Measurements from ENCODE around the gene USP17L12.
"Not testable (repeated sequence)": the region's sequence is repeated elsewhere in the genome, so short reads cannot be mapped to it uniquely, and the experiment has no call there.

The USP17L12 gene, protein sequence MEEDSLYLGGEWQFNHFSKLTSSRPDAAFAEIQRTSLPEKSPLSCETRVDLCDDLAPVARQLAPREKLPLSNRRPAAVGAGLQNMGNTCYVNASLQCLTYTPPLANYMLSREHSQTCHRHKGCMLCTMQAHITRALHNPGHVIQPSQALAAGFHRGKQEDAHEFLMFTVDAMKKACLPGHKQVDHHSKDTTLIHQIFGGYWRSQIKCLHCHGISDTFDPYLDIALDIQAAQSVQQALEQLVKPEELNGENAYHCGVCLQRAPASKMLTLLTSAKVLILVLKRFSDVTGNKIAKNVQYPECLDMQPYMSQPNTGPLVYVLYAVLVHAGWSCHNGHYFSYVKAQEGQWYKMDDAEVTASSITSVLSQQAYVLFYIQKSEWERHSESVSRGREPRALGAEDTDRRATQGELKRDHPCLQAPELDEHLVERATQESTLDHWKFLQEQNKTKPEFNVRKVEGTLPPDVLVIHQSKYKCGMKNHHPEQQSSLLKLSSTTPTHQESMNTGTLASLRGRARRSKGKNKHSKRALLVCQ

DNA sequence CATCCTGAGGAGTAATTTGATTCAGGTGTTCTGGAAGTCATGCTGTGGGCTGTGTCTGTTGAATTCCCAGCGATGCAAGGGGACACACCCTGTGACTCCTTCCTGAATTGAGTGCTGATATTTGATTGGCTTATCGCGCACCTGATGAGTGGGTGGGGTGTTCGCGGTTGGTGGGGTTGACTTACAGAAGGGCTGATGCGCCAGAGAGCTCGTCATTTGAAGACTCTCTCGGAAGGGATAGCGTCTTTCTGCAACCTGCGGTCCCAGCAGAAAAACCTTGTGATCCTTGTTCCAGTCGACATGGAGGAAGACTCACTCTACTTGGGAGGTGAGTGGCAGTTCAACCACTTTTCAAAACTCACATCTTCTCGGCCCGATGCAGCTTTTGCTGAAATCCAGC, at the start of gene USP17L12:
USP17L12 (plus strand) TSS at position 301 of the 400 bp plus-strand sequence; CDS start at position 301, 0 bp downstream.
- DNase-seq, result not testable (repeated sequence)

- not testable (repeated sequence) for DNase-seq
Measured at GRCh38 chr4:9210357-9210756, 9.6 kb upstream of the USP17L12 start, which contains the start of gene USP17L10. Gene USP17L10 (plus strand): TSS chr4:9210657. CDS start chr4:9210657, 0 bp downstream.

DNA sequence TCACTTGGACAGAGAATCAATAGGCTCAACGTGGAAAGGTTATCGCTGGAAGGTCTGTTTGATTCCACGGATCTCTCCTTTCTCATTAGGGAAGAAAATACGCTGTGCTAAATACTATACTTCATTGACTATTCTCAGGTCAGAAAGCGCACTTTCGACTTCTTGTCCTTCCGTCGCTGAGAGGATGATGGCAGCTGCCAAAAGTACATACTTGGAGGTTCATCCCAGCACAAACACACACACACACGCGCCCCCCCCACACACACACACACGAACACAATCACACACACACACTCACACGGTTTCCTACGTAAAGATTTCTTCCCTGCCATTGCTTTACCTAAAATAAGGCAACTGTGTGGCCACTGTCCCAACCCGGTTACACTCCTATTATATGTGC, 5.3 kb upstream of the USP17L12 start:
- DNase-seq, result not testable (repeated sequence)

DNA sequence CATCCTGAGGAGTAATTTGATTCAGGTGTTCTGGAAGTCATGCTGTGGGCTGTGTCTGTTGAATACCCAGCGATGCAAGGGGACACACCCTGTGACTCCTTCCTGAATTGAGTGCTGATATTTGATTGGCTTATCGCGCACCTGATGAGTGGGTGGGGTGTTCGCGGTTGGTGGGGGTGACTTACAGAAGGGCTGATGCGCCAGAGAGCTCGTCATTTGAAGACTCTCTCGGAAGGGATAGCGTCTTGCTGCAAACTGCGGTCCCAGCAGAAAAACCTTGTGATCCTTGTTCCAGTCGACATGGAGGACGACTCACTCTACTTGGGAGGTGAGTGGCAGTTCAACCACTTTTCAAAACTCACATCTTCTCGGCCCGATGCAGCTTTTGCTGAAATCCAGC, 4.8 kb upstream of the USP17L12 start, which contains the start of gene USP17L11:
USP17L11 (plus strand) TSS at position 301 of the 400 bp plus-strand sequence; CDS start at position 301, 0 bp downstream.
- not testable (repeated sequence) for DNase-seq

DNA sequence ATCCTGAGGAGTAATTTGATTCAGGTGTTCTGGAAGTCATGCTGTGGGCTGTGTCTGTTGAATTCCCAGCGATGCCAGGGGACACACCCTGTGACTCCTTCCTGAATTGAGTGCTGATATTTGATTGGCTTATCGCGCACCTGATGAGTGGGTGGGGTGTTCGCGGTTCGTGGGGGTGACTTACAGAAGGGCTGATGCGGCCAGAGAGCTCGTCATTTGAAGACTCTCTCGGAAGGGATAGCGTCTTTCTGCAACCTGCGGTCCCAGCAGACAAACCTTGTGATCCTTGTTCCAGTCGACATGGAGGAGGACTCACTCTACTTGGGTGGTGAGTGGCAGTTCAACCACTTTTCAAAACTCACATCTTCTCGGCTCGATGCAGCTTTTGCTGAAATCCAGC, 4.6 kb downstream of the USP17L12 start, which contains the start of gene USP17L13:
USP17L13 (plus strand) TSS at position 301 of the 400 bp plus-strand sequence; CDS start at position 301, 0 bp downstream.
- DNase-seq, result not testable (repeated sequence)

DNA sequence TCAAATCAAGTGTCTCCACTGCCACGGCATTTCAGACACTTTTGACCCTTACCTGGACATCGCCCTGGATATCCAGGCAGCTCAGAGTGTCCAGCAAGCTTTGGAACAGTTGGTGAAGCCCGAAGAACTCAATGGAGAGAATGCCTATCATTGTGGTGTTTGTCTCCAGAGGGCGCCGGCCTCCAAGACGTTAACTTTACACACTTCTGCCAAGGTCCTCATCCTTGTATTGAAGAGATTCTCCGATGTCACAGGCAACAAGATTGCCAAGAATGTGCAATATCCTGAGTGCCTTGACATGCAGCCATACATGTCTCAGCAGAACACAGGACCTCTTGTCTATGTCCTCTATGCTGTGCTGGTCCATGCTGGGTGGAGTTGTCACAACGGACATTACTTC, 10.3 kb downstream of the USP17L12 start:
- not testable (repeated sequence) for DNase-seq

DNA sequence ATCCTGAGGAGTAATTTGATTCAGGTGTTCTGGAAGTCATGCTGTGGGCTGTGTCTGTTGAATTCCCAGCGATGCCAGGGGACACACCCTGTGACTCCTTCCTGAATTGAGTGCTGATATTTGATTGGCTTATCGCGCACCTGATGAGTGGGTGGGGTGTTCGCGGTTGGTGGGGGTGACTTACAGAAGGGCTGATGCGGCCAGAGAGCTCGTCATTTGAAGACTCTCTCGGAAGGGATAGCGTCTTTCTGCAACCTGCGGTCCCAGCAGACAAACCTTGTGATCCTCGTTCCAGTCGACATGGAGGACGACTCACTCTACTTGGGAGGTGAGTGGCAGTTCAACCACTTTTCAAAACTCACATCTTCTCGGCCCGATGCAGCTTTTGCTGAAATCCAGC, 14.1 kb downstream of the USP17L12 start, which contains the start of gene USP17L15:
USP17L15 (plus strand) TSS at position 301 of the 400 bp plus-strand sequence; CDS start at position 301, 0 bp downstream.
- DNase-seq, result not testable (repeated sequence)

DNA sequence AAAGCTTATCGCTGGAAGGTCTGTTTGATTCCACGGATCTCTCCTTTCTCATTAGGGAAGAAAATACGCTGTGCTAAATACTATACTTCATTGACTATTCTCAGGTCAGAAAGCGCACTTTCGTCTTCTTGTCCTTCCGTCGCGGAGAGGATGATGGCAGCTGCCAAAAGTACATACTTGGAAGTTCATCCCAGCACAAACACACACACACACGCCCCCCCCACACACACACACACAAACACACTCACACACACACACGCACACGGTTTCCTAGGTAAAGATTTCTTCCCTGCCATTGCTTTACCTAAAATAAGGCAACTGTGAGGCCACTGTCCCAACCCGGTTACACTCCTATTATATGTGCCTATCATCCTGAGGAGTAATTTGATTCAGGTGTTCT, 18.5 kb downstream of the USP17L12 start:
- not testable (repeated sequence) for DNase-seq

GRCh38 chr4:9243579-9243978, 23.6 kb downstream of the USP17L12 start, which contains the start of gene USP17L17:
Gene USP17L17 (plus strand): TSS chr4:9243879. CDS start chr4:9243879, 0 bp downstream.
- DNase-seq, result not testable (repeated sequence)

DNA sequence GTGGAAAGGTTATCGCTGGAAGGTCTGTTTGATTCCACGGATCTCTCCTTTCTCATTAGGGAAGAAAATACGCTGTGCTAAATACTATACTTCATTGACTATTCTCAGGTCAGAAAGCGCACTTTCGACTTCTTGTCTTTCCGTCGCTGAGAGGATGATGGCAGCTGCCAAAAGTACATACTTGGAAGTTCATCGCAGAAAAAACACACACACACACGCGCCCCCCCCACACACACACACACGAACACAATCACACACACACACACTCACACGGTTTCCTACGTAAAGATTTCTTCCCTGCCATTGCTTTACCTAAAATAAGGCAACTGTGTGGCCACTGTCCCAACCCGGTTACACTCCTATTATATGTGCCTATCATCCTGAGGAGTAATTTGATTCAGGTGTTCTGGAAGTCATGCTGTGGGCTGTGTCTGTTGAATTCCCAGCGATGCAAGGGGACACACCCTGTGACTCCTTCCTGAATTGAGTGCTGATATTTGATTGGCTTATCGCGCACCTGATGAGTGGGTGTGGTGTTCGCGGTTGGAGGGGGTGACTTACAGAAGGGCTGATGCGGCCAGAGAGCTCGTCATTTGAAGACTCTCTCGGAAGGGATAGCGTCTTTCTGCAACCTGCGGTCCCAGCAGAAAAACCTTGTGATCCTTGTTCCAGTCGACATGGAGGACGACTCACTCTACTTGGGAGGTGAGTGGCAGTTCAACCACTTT, 28.2 kb downstream of the USP17L12 start, which contains the start of gene USP17L18:
USP17L18 (plus strand) TSS at position 678 of the 728 bp plus-strand sequence; CDS start at position 678, 0 bp downstream.
- DNase-seq, result not testable (repeated sequence)

DNA sequence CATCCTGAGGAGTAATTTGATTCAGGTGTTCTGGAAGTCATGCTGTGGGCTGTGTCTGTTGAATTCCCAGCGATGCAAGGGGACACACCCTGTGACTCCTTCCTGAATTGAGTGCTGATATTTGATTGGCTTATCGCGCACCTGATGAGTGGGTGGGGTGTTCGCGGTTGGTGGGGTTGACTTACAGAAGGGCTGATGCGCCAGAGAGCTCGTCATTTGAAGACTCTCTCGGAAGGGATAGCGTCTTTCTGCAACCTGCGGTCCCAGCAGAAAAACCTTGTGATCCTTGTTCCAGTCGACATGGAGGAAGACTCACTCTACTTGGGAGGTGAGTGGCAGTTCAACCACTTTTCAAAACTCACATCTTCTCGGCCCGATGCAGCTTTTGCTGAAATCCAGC, 33.1 kb downstream of the USP17L12 start, which contains the start of gene USP17L19:
USP17L19 (plus strand) TSS at position 301 of the 400 bp plus-strand sequence; CDS start at position 301, 0 bp downstream.
- DNase-seq, result not testable (repeated sequence)

- not testable (repeated sequence) for DNase-seq
Measured at GRCh38 chr4:9257824-9258223, 37.9 kb downstream of the USP17L12 start, which contains the start of gene USP17L20. Gene USP17L20 (plus strand): TSS chr4:9258124. CDS start chr4:9258124, 0 bp downstream.

DNA sequence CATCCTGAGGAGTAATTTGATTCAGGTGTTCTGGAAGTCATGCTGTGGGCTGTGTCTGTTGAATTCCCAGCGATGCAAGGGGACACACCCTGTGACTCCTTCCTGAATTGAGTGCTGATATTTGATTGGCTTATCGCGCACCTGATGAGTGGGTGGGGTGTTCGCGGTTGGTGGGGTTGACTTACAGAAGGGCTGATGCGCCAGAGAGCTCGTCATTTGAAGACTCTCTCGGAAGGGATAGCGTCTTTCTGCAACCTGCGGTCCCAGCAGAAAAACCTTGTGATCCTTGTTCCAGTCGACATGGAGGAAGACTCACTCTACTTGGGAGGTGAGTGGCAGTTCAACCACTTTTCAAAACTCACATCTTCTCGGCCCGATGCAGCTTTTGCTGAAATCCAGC, 42.6 kb downstream of the USP17L12 start, which contains the start of gene USP17L21:
USP17L21 (plus strand) TSS at position 301 of the 400 bp plus-strand sequence; CDS start at position 301, 0 bp downstream.
- DNase-seq, result not testable (repeated sequence)

DNA sequence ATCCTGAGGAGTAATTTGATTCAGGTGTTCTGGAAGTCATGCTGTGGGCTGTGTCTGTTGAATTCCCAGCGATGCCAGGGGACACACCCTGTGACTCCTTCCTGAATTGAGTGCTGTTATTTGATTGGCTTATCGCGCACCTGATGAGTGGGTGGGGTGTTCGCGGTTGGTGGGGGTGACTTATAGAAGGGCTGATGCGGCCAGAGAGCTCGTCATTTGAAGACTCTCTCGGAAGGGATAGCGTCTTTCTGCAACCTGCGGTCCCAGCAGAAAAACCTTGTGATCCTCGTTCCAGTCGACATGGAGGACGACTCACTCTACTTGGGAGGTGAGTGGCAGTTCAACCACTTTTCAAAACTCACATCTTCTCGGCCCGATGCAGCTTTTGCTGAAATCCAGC, 47.4 kb downstream of the USP17L12 start, which contains the start of gene USP17L22:
USP17L22 (plus strand) TSS at position 301 of the 400 bp plus-strand sequence; CDS start at position 301, 0 bp downstream.
- DNase-seq, result not testable (repeated sequence)
